Keratinocyte (primary cell): ENCODE measurements around the gene FA2H.

ENCODE experiments used
- CTCF ChIP-seq, 3 experiments: IDR thresholded peaks in 1 of 3; conservative IDR thresholded peaks in 1 of 3; optimal IDR thresholded peaks in 1 of 3; 2 replicates in 2 of 3; 3 replicates in 1 of 3; pipeline versions ENCODE3 to v1.5.1; 2011; ENCODE audit warnings: low read length in 3 of 3, mild to moderate bottlenecking in 3 of 3, moderate library complexity in 2 of 3, control low read depth in 1 of 3, inconsistent platforms in 1 of 3; ENCODE audit not compliant: insufficient read depth in 2 of 3; ENCODE audit errors: extremely low read depth in 1 of 3
- EZH2 ChIP-seq: IDR thresholded peaks from one replicate; pipeline ENCODE4 v1.6.1; 2012; ENCODE audit warnings: inconsistent platforms, mild to moderate bottlenecking, low read length, moderate library complexity

- no peak for TF ChIP-seq CTCF (optimal IDR thresholded peaks at IDR 0.05 in 1 of 3, IDR thresholded peaks at IDR 0.05 in 1 of 3, conservative IDR thresholded peaks at IDR 0.05 in 1 of 3; ENCODE audit: extremely low read depth in 1 of 3, insufficient read depth in 2 of 3, low read length in 3 of 3)
- no peak for TF ChIP-seq EZH2
These were observed 25.1 kb downstream of the FA2H start for GRCh38 chr16:74749291-74750055.
